WTC11 (cell line): Measurements from ENCODE around the gene USF3.

Source experiments
- ATF3 ChIP-seq: sonication (generic); formaldehyde crosslinking; conservative IDR thresholded peaks from 2 replicates; pipeline ENCODE4 v1.8.1; 2022; ENCODE audit warnings: mild to moderate bottlenecking, missing genetic modification reagents
- E2F4 ChIP-seq: sonication (generic); formaldehyde crosslinking; IDR thresholded peaks from 2 replicates; pipeline ENCODE4 v1.8.1; 2022; ENCODE audit warnings: low read depth, mild to moderate bottlenecking, moderate library complexity, missing genetic modification reagents, borderline replicate concordance
- TCF7 ChIP-seq: sonication (generic); formaldehyde crosslinking; IDR thresholded peaks from 2 replicates; pipeline ENCODE4 v1.8.0; 2022; ENCODE audit warnings: mild to moderate bottlenecking, low read depth, missing genetic modification reagents, moderate library complexity
- TP53 ChIP-seq: sonication (generic); formaldehyde crosslinking; IDR thresholded peaks from 2 replicates; pipeline ENCODE4 v1.8.1; 2023; ENCODE audit warnings: mild to moderate bottlenecking, missing genetic modification reagents
- ZNF232 ChIP-seq: sonication (generic); formaldehyde crosslinking; IDR thresholded peaks from 2 replicates; pipeline ENCODE4 v1.8.0; 2022; ENCODE audit warnings: mild to moderate bottlenecking, missing genetic modification reagents
- TF ChIP-seq, protein P1 (sequence below): fragments of 200-600 bp; IDR thresholded peaks from 2 replicates; pipeline ENCODE4 v1.8.0; 2022; ENCODE audit warnings: antibody characterized with exemption

- TF ChIP-seq ATF3 (no peak), TCF7 (no peak), TP53 (CRISPR knock-in tag) (no peak), E2F4 (CRISPR knock-in tag) (no peak), ZNF232 (CRISPR knock-in tag) (no peak)
- TF ChIP-seq, protein P1, sequence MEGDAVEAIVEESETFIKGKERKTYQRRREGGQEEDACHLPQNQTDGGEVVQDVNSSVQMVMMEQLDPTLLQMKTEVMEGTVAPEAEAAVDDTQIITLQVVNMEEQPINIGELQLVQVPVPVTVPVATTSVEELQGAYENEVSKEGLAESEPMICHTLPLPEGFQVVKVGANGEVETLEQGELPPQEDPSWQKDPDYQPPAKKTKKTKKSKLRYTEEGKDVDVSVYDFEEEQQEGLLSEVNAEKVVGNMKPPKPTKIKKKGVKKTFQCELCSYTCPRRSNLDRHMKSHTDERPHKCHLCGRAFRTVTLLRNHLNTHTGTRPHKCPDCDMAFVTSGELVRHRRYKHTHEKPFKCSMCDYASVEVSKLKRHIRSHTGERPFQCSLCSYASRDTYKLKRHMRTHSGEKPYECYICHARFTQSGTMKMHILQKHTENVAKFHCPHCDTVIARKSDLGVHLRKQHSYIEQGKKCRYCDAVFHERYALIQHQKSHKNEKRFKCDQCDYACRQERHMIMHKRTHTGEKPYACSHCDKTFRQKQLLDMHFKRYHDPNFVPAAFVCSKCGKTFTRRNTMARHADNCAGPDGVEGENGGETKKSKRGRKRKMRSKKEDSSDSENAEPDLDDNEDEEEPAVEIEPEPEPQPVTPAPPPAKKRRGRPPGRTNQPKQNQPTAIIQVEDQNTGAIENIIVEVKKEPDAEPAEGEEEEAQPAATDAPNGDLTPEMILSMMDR = no peak
Measured at GRCh38 chr3:113658107-113658506, 38.3 kb downstream of the USF3 start.
